Uterus (tissue), 2 donors: ENCODE measurements around the gene KSR2.

ENCODE experiments used
- POLR2A ChIP-seq, 2 donors: fragments of 450-650 bp; IDR thresholded peaks; one replicate each; pipeline ENCODE4 v1.6.1; 2016; ENCODE audit warnings: antibody characterized with exemption in 2 of 2, mild to moderate bottlenecking in 1 of 2, moderate library complexity in 1 of 2
- TF ChIP-seq, protein P1 (sequence below), 4 experiments: fragments of 200-600 bp in 2 of 4; fragments of 450-650 bp in 2 of 4; sonication (generic) in 2 of 4; IDR thresholded peaks; one replicate each; pipeline ENCODE4 v1.5.1; 2016 to 2019; ENCODE audit warnings: antibody characterized with exemption in 4 of 4, mild to moderate bottlenecking in 2 of 4, moderate library complexity in 1 of 4

DNA sequence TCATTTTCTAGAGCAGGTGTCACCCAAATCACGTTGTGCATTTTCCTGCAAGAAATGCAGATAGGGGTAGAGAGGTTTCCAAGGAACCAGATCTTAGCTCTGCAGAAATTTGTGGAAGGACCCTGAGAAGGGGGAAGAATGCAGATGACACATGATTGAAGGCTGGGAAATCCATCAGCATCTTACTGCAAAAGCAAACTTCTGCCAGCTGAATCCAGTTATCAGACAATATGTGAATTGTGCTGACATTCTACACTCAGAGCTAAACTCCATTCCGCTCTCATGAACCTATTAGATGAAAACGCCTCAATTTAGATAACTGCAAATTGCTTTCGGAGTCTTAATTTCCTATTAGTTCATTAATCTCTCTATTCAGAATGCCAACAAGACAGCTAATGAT, 396.0 kb downstream of the KSR2 start:
- TF ChIP-seq, protein P1, sequence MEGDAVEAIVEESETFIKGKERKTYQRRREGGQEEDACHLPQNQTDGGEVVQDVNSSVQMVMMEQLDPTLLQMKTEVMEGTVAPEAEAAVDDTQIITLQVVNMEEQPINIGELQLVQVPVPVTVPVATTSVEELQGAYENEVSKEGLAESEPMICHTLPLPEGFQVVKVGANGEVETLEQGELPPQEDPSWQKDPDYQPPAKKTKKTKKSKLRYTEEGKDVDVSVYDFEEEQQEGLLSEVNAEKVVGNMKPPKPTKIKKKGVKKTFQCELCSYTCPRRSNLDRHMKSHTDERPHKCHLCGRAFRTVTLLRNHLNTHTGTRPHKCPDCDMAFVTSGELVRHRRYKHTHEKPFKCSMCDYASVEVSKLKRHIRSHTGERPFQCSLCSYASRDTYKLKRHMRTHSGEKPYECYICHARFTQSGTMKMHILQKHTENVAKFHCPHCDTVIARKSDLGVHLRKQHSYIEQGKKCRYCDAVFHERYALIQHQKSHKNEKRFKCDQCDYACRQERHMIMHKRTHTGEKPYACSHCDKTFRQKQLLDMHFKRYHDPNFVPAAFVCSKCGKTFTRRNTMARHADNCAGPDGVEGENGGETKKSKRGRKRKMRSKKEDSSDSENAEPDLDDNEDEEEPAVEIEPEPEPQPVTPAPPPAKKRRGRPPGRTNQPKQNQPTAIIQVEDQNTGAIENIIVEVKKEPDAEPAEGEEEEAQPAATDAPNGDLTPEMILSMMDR (IDR thresholded peaks at IDR 0.05), result no peak
- no peak for TF ChIP-seq POLR2A (IDR thresholded peaks at IDR 0.05)
